ENCODE data around the gene CALR. TPM values are rescaled to one million over a fixed set of nuclear protein-coding genes. Genes with fewer than 3 reads are reported as not detected.
"Not testable (repeated sequence)": the region's sequence is repeated elsewhere in the genome, so short reads cannot be mapped to it uniquely, and the experiment has no call there.

CALR gene
- total RNA-seq, 1 donor from 2014 or later, result 913 TPM

GRCh38 chr19:12965017-12965811, 26.8 kb downstream of the CALR start:
- no peaks in the 10 kb centered on the region for H3K36me3 Mint-ChIP-seq (ENCODE audit: low read depth)
- intact Hi-C loops (cut with micrococcal nuclease), result loop anchor here (1.0 to 2.0 kb wide), 5 partner anchors 8 to 128 kb away; partner anchors contain the start of gene GADD45GIP1
- H3K27ac Mint-ChIP-seq, result peak overlapping the region; percentile 84
- DNase-seq (ENCODE audit: low spot score), result peak; percentile 75
- H3K27me3 Mint-ChIP-seq (ENCODE audit: insufficient read depth), result peaks cover 5% of the 10 kb centered on the region
- no peaks in the 10 kb centered on the region for H3K9me3 Mint-ChIP-seq
- H3K4me3 Mint-ChIP-seq, result peak overlapping the region; percentile 84
- H3K4me1 Mint-ChIP-seq (ENCODE audit: low read depth), result peaks cover 16% of the 10 kb centered on the region

GRCh38 chr19:12965812-12966135, 27.4 kb downstream of the CALR start:
- intact Hi-C loops (cut with micrococcal nuclease), result loop anchor here (1.0 to 2.0 kb wide), 5 partner anchors 8 to 128 kb away; partner anchors contain the start of gene GADD45GIP1
- Mint-ChIP-seq H3K4me1 (ENCODE audit: low read depth) (peaks cover 19% of the 10 kb centered on the region), H3K27me3 (ENCODE audit: insufficient read depth) (peaks cover 7% of the 10 kb centered on the region), H3K9me3 (no peaks in the 10 kb centered on the region), H3K36me3 (ENCODE audit: low read depth) (no peaks in the 10 kb centered on the region), H3K4me3 (peak overlapping the region; percentile 58), H3K27ac (no peak overlapping the region)
- no peak for DNase-seq (ENCODE audit: low spot score)

DNA sequence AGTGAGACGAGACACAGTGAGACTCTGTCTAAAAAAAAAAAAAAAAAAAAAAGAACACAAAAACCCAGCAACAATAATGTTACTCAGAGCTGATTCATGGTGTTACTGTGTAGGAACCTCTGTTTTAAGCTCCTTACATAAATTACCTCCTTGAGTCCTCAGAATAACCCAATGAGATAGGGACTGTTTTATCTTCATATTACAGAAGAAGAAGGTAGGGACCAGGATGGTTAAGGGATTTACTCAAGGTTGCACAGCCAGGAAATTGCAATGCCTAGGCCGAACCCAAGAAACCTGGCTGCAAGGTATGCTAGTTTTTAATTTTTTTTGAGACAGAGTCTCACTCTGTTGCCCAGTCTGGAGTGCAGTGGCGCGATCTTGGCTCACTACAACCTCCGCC, 29.5 kb downstream of the CALR start:
- Mint-ChIP-seq H3K27ac (no peak overlapping the region), H3K4me1 (ENCODE audit: low read depth) (peaks cover 19% of the 10 kb centered on the region), H3K36me3 (ENCODE audit: low read depth) (no peaks in the 10 kb centered on the region), H3K4me3 (no peak overlapping the region), H3K9me3 (no peaks in the 10 kb centered on the region), H3K27me3 (ENCODE audit: insufficient read depth) (peaks cover 7% of the 10 kb centered on the region)
- DNase-seq (ENCODE audit: low spot score), result no peak
- intact Hi-C loops (cut with micrococcal nuclease), result no loop called here

- DNase-seq (ENCODE audit: low spot score), result no peak
- Mint-ChIP-seq H3K36me3 (ENCODE audit: low read depth) (no peaks in the 10 kb centered on the region), H3K4me1 (ENCODE audit: low read depth) (peaks cover 19% of the 10 kb centered on the region), H3K9me3 (no peaks in the 10 kb centered on the region), H3K27ac (no peak within 1 kb of the TSS), H3K27me3 (ENCODE audit: insufficient read depth) (peaks cover 5% of the 10 kb centered on the region), H3K4me3 (no peak within 1 kb of the TSS)
- intact Hi-C loops (cut with micrococcal nuclease), result no loop called here
Observed at GRCh38 chr19:12969292-12969988, 31.0 kb downstream of the CALR start, which contains the start of gene DAND5. TSS of gene DAND5 (plus strand) at chr19:12969576. CDS start at chr19:12969661, 85 bp downstream.

DNA sequence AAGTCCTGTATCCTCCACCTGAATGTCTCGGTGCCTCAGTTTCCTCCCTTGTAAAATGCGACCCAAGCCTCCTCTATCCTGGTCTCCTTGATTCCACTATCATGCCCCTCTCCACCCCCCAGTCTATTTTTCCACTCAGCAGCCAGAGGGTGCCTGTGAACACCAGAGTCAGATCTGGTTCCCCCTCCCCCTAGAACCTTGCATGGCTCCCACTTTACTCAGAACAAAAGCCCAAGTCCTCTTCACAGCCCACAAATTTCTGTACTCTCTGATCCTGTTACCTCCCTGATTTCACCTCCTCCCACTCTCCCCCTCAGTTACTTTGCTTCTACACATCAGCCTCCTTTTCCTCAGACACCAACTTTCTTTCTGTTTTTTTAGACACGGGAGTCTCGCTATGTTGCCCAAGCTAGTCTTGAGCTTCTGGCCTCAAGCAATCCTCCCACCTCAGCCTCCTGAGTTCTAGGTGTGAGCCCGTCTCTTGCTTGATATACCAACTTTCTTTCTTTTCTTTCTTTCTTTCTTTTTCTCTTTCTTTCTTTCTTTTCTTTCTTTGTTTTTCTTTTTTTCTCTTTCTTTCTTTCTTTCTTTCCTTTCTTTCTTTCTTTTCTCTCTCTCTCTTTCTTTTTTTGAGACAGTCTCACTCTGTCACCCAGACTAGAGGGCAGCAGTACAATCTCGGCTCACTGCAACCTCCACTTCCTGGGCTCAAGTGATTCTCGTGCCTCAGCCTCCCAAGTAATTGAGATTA, 31.8 kb downstream of the CALR start:
- Mint-ChIP-seq H3K27ac (no peak overlapping the region), H3K4me3 (no peak overlapping the region), H3K27me3 (ENCODE audit: insufficient read depth) (peaks cover 5% of the 10 kb centered on the region), H3K4me1 (ENCODE audit: low read depth) (peaks cover 13% of the 10 kb centered on the region), H3K36me3 (ENCODE audit: low read depth) (no peaks in the 10 kb centered on the region), H3K9me3 (no peaks in the 10 kb centered on the region)
- intact Hi-C loops (cut with micrococcal nuclease), result no loop called here
- no peak for DNase-seq (ENCODE audit: low spot score)

DNA sequence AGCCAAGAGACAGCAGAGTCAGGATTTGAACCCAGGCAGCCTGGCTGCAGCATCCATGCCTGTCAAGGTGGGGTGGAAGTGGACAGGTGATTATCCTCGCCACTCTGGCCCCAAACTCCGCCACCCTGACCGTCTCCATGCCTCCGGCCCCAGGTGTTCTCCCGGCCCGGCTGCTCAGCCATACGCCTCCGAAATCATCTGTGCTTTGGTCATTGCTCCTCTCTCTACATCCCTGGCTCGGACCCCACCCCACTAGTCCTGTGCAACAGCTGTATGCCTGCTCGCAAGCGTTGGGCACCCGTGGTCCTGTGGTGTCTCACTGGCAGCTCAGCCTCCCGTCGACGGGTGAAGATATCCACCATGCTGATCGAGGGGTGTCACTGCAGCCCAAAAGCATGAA, 34.8 kb downstream of the CALR start:
- no peak overlapping the region for H3K27ac Mint-ChIP-seq
- intact Hi-C loops (cut with micrococcal nuclease), result no loop called here
- no peaks in the 10 kb centered on the region for H3K9me3 Mint-ChIP-seq
- no peaks in the 10 kb centered on the region for H3K36me3 Mint-ChIP-seq (ENCODE audit: low read depth)
- peaks cover 16% of the 10 kb centered on the region for H3K27me3 Mint-ChIP-seq (ENCODE audit: insufficient read depth)
- H3K4me1 Mint-ChIP-seq (ENCODE audit: low read depth), result peaks cover 7% of the 10 kb centered on the region
- DNase-seq (ENCODE audit: low spot score), result no peak
- no peak overlapping the region for H3K4me3 Mint-ChIP-seq

- intact Hi-C loops (cut with micrococcal nuclease), result loop anchor here (5.0 kb wide), 1 partner anchor 613 kb away; no protein-coding TSS in a partner anchor
- H3K36me3 Mint-ChIP-seq (ENCODE audit: low read depth), result no peaks in the 10 kb centered on the region
- peaks cover 7% of the 10 kb centered on the region for H3K4me1 Mint-ChIP-seq (ENCODE audit: low read depth)
- H3K27ac Mint-ChIP-seq, result no peak overlapping the region
- H3K9me3 Mint-ChIP-seq, result no peaks in the 10 kb centered on the region
- H3K27me3 Mint-ChIP-seq (ENCODE audit: insufficient read depth), result peaks cover 16% of the 10 kb centered on the region
- no peak for DNase-seq (ENCODE audit: low spot score)
- no peak overlapping the region for H3K4me3 Mint-ChIP-seq
Observed at GRCh38 chr19:12974301-12975220, 36.2 kb downstream of the CALR start.

- intact Hi-C loops (cut with micrococcal nuclease), result loop anchor here (5.0 kb wide), 1 partner anchor 612 kb away; no protein-coding TSS in a partner anchor
- Mint-ChIP-seq H3K4me1 (ENCODE audit: low read depth) (peaks cover 2% of the 10 kb centered on the region), H3K4me3 (no peak overlapping the region), H3K27me3 (ENCODE audit: insufficient read depth) (peaks cover 15% of the 10 kb centered on the region), H3K9me3 (no peaks in the 10 kb centered on the region), H3K27ac (no peak overlapping the region), H3K36me3 (ENCODE audit: low read depth) (no peaks in the 10 kb centered on the region)
- DNase-seq (ENCODE audit: low spot score), result no peak
Observed at GRCh38 chr19:12975221-12975741, 36.9 kb downstream of the CALR start.

DNA sequence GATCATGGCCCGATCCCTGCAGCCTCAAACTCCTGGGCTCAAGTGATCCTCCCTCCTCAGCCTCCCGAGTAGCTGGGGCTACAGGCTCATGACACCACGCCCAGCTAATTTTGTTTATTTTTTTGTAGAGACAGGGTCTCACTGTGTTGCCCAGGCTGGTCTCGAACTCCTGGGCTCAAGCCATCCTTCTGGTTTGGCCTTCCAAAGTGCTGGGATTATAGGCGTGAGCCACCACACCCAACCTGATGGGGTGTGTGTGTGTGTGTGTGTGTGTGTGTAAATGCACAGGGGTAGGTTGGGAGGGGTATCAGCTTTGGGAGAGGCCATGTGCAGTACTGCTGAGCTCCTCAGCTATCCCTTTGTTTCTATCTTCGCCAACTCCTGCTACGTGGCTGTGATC, 37.7 kb downstream of the CALR start:
- H3K27me3 Mint-ChIP-seq (ENCODE audit: insufficient read depth), result peaks cover 15% of the 10 kb centered on the region
- not testable (repeated sequence) for H3K27ac Mint-ChIP-seq; H3K9me3 Mint-ChIP-seq; H3K4me3 Mint-ChIP-seq; DNase-seq (ENCODE audit: low spot score); H3K36me3 Mint-ChIP-seq (ENCODE audit: low read depth); H3K4me1 Mint-ChIP-seq (ENCODE audit: low read depth)
- intact Hi-C loops (cut with micrococcal nuclease), result loop anchor here (5.0 kb wide), 1 partner anchor 611 kb away; no protein-coding TSS in a partner anchor

- H3K4me3 Mint-ChIP-seq, result no peak overlapping the region
- no peak for DNase-seq (ENCODE audit: low spot score)
- no peak overlapping the region for H3K27ac Mint-ChIP-seq
- intact Hi-C loops (cut with micrococcal nuclease), result loop anchor here (2.0 to 5.0 kb wide), 2 partner anchors 15 to 607 kb away; no protein-coding TSS in a partner anchor
- no peaks in the 10 kb centered on the region for H3K4me1 Mint-ChIP-seq (ENCODE audit: low read depth)
- no peaks in the 10 kb centered on the region for H3K36me3 Mint-ChIP-seq (ENCODE audit: low read depth)
- H3K9me3 Mint-ChIP-seq, result no peaks in the 10 kb centered on the region
- peaks cover 14% of the 10 kb centered on the region for H3K27me3 Mint-ChIP-seq (ENCODE audit: insufficient read depth)
Observed at GRCh38 chr19:12979974-12980373, 41.6 kb downstream of the CALR start.

GRCh38 chr19:12982648-12983047, 44.2 kb downstream of the CALR start:
- Mint-ChIP-seq H3K27ac (no peak overlapping the region), H3K4me3 (no peak overlapping the region), H3K36me3 (ENCODE audit: low read depth) (no peaks in the 10 kb centered on the region), H3K4me1 (ENCODE audit: low read depth) (no peaks in the 10 kb centered on the region), H3K27me3 (ENCODE audit: insufficient read depth) (peaks cover 11% of the 10 kb centered on the region), H3K9me3 (no peaks in the 10 kb centered on the region)
- no peak for DNase-seq (ENCODE audit: low spot score)
- intact Hi-C loops (cut with micrococcal nuclease), result loop anchor here (1.0 to 2.0 kb wide), 4 partner anchors 30 to 111 kb away; no protein-coding TSS in a partner anchor
